Spleen (tissue), 11 donors: Measurements from ENCODE around the gene KCNE1. TPM values are rescaled to one million over a fixed set of nuclear protein-coding genes. Genes with fewer than 3 reads are reported as not detected.

Experiments
- DNase-seq: peaks from one replicate; pipeline ENCODE4 v3.0.0-alpha.2; 2020
- H3K27ac ChIP-seq, 8 donors: fragments of 200-600 bp; sonication (generic) in 7 of 8; 1 replicate in 4 of 8; 2 replicates in 4 of 8; pipeline versions ENCODE4 v1.5.0 to v1.8.0; 2016 to 2021; ENCODE audit warnings: inconsistent platforms in 4 of 8, mild to moderate bottlenecking in 4 of 8, moderate library complexity in 1 of 8
- H3K27me3 ChIP-seq, 7 donors: fragments of 200-600 bp; sonication (generic) in 6 of 7; replicated peaks in 1 of 7; 1 replicate in 4 of 7; 2 replicates in 3 of 7; pipeline versions ENCODE4 v1.5.0 to v1.8.0; 2016 to 2021; ENCODE audit warnings: inconsistent platforms in 3 of 7, mild to moderate bottlenecking in 1 of 7
- H3K36me3 ChIP-seq, 6 donors: fragments of 200-600 bp; sonication (generic) in 5 of 6; 1 replicate in 4 of 6; 2 replicates in 2 of 6; pipeline versions ENCODE4 v1.5.0 to v1.8.0; 2016 to 2021; ENCODE audit warnings: inconsistent platforms in 2 of 6
- H3K4me1 ChIP-seq, 6 donors: fragments of 200-600 bp; sonication (generic) in 5 of 6; 1 replicate in 3 of 6; 2 replicates in 3 of 6; pipeline versions ENCODE4 v1.5.0 to v1.8.0; 2016 to 2021; ENCODE audit warnings: inconsistent platforms in 3 of 6
- H3K4me3 ChIP-seq, 8 donors: fragments of 200-600 bp; sonication (generic) in 7 of 8; 1 replicate in 4 of 8; 2 replicates in 4 of 8; pipeline versions ENCODE4 v1.5.0 to v1.8.0; 2016 to 2021; ENCODE audit warnings: inconsistent platforms in 4 of 8, mild to moderate bottlenecking in 4 of 8, moderate library complexity in 2 of 8
- H3K9me3 ChIP-seq, 8 donors: fragments of 200-600 bp; sonication (generic) in 7 of 8; 1 replicate in 4 of 8; 2 replicates in 4 of 8; pipeline versions ENCODE4 v1.5.0 to v1.8.0; 2016 to 2021; ENCODE audit warnings: inconsistent platforms in 4 of 8
- POLR2A ChIP-seq, 3 donors: fragments of 450-650 bp; IDR thresholded peaks; one replicate each; pipeline ENCODE4 v1.5.1; 2017; ENCODE audit warnings: antibody characterized with exemption in 3 of 3, mild to moderate bottlenecking in 1 of 3
- POLR2AphosphoS5 ChIP-seq, 3 donors: sonication (generic); formaldehyde crosslinking; IDR thresholded peaks; one replicate each; pipeline ENCODE4 v1.5.1; 2017; ENCODE audit warnings: antibody characterized with exemption in 3 of 3
- WGBS, 5 donors: extraction: QIAGEN DNeasy Blood & Tissue Kit in 3 of 5; methylation state at CpG; one replicate each; pipeline versions ENCODE4 v1.1.5 to v1.1.7; 2013 to 2018; 5-methylcytosine and 5-hydroxymethylcytosine counted together
- intact Hi-C: fragments of 100-400 bp; cut with DNase I; formaldehyde crosslinking; loops from one replicate; pipeline ENCODE4 v1.15.0; 2023; ENCODE audit warnings: low total_unique reads
- polyA plus RNA-seq, 3 donors: library from polyadenylated mRNA; stranded (reverse); fragments of 200-250 nt; gene quantifications; one replicate each; pipeline ENCODE4 v1.2.1, GENCODE V29; 2013
- total RNA-seq, 7 donors: library from RNA; depleted of rRNA in 3 of 7; stranded (reverse); fragments of >200 nt in 3 of 7; fragmentation: NEBNext Ultra II Directional in 4 of 7; extraction: Animal tissue kit (Norgen Biotek cat#: 25700) in 4 of 7; gene quantifications; one replicate each; pipeline versions ENCODE4 v1.1.0 to v1.2.1, GENCODE V29; 2016 to 2021
- TF ChIP-seq, protein P1 (sequence below), 11 experiments: fragments of 200-600 bp in 7 of 11; fragments of 450-650 bp in 4 of 11; sonication (generic) in 4 of 11; IDR thresholded peaks in 8 of 11; conservative IDR thresholded peaks in 3 of 11; 1 replicate in 7 of 11; 2 replicates in 4 of 11; pipeline versions ENCODE4 v1.4.0 to v1.8.0; 2016 to 2021; ENCODE audit warnings: antibody characterized with exemption in 11 of 11, inconsistent platforms in 4 of 11, mild to moderate bottlenecking in 1 of 11
- donor health status: healthy with polysubstance abuse.
- donor health status: DM: no; HTN: no; CAD: no; lungs with moderate emphysema.
- donor health status: DM: no; HTN: no; CAD: no.
- donor health status: Bipolar disorder and iron deficiency.
- donor health status: healthy.
- donor health status: DM: no; HTN: no; CAD: no.
- donor health status: DM: yes; HTN: yes; CAD: no.

The KCNE1 gene
- total and polyA plus RNA-seq, 10 donors = 0.30 to 50.2 (median 8.1) TPM

DNA sequence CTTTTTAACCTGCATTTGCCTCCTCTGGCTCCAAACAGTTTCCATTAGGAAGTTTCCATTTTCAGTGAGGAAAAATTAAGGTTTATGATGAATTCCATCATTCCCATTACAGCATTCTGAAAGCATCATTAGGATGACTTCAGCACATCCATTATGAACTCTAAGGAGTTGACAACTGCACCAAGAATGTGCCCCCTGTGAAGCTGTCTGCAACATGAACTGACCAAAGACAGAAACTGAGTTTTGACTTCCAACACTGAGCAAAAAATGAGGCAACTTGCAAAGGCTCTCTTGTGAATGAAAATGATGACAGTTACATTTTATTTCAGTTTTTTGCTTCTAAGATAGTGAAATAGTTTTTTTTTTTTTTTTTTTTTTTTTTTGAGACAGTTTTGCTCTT lies 18.3 kb upstream of the KCNE1 start:
- Histone ChIP-seq H3K27ac (no peak overlapping the region), H3K36me3 (no peaks in the 10 kb centered on the region), H3K9me3 (peaks cover 0 to 6% (median 0%) of the 10 kb centered on the region in 8 donors), H3K27me3 (no peaks in the 10 kb centered on the region), H3K4me1 (peaks cover 6 to 43% (median 26%) of the 10 kb centered on the region in 6 donors), H3K4me3 (no peak overlapping the region)
- DNase-seq = no peak
- intact Hi-C loops = no loop called here
- TF ChIP-seq POLR2A (IDR thresholded peaks at IDR 0.05) (no peak), POLR2AphosphoS5 (IDR thresholded peaks at IDR 0.05) (no peak)
- TF ChIP-seq, protein P1, sequence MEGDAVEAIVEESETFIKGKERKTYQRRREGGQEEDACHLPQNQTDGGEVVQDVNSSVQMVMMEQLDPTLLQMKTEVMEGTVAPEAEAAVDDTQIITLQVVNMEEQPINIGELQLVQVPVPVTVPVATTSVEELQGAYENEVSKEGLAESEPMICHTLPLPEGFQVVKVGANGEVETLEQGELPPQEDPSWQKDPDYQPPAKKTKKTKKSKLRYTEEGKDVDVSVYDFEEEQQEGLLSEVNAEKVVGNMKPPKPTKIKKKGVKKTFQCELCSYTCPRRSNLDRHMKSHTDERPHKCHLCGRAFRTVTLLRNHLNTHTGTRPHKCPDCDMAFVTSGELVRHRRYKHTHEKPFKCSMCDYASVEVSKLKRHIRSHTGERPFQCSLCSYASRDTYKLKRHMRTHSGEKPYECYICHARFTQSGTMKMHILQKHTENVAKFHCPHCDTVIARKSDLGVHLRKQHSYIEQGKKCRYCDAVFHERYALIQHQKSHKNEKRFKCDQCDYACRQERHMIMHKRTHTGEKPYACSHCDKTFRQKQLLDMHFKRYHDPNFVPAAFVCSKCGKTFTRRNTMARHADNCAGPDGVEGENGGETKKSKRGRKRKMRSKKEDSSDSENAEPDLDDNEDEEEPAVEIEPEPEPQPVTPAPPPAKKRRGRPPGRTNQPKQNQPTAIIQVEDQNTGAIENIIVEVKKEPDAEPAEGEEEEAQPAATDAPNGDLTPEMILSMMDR (IDR thresholded peaks at IDR 0.05 in 8 of 11, conservative IDR thresholded peaks at IDR 0.05 in 3 of 11) = no peak

DNA sequence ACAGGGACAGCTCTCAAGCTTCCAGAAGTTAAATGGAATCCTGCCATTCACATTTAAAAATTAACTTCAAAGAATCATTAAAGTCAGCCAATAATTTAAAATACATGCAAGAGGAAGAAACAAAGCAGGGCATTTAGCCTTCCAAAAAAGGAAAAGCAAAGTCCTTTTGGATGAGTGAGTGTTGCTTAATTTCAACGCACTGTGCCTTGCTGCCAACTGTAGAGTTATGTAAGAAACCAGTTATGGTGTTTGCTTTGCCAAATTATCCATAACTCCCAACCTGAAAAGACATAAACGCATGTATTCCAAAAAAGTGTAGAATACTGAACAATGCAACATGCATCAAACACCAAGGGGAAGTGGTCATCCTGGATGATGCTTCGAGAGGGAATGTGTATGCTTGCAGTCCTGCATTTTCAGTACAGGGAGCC lies 16.1 kb upstream of the KCNE1 start:
- H3K4me1 ChIP-seq = peaks cover 3 to 41% (median 26%) of the 10 kb centered on the region in 6 donors
- DNase-seq = no peak
- peak overlapping the region in 1 of 8 donors; percentile 85 for H3K27ac ChIP-seq
- peaks cover 0 to 6% (median 0%) of the 10 kb centered on the region in 8 donors for H3K9me3 ChIP-seq
- intact Hi-C loops = no loop called here
- H3K4me3 ChIP-seq = no peak overlapping the region
- 69 to 90% (median 81%) methylated on average over 3 of the region's 3 CpGs for WGBS, 5 donors
- H3K36me3 ChIP-seq = peaks cover 0 to 3% (median under 1%) of the 10 kb centered on the region in 6 donors
- TF ChIP-seq, protein P1 (IDR thresholded peaks at IDR 0.05 in 8 of 11, conservative IDR thresholded peaks at IDR 0.05 in 3 of 11) = no peak
- TF ChIP-seq POLR2A (IDR thresholded peaks at IDR 0.05) = no peak
- no peak for TF ChIP-seq POLR2AphosphoS5 (IDR thresholded peaks at IDR 0.05)
- no peaks in the 10 kb centered on the region for H3K27me3 ChIP-seq

DNA sequence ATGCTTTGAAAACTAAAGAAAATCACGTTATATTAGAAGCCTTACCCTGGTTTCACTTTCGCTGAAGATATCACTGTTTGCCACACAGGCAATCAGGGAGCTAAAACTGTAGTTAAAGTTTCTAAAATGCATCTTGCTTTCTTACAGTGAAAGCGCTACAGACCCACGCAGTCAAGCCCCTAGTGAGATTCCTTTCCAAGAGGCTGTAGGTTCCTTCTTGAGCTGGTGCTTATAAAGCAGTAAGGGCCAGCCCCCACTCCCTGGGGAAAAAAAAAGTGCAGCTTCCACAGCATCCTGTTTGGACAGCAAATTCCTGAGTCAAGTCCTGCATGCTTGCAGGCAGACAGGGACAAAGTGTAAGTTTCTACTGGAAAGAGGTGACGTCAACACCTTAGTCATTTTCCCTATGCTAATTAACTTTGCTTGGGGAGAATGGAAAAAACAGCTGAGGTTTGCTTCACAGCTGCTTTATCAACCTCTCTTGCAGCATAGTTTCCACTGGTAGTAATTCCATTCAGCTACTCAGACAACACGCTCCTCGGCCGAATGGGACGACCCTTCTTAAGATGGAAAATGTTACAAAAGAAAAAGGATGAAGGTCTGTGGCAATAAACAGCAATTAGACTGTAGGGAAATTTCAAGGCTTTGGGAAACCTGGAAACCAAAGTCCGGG lies 14.7 kb upstream of the KCNE1 start:
- DNase-seq = no peak
- H3K36me3 ChIP-seq = peaks cover 0 to 15% (median 2%) of the 10 kb centered on the region in 6 donors
- H3K4me1 ChIP-seq = peaks cover 5 to 55% (median 32%) of the 10 kb centered on the region in 6 donors
- peak overlapping the region; percentile 55 to 88 (median 82) for H3K27ac ChIP-seq
- intact Hi-C loops = no loop called here
- TF ChIP-seq, protein P1 (IDR thresholded peaks at IDR 0.05 in 8 of 11, conservative IDR thresholded peaks at IDR 0.05 in 3 of 11) = peak in 1 of 11 experiments; percentile 8
- TF ChIP-seq POLR2AphosphoS5 (IDR thresholded peaks at IDR 0.05) = peak in 1 of 3 donors; percentile 83
- TF ChIP-seq POLR2A (IDR thresholded peaks at IDR 0.05) = no peak
- no peaks in the 10 kb centered on the region for H3K27me3 ChIP-seq
- peaks cover 0 to 6% (median 0%) of the 10 kb centered on the region in 8 donors for H3K9me3 ChIP-seq
- WGBS, 5 donors = 14 to 42% (median 30%) methylated on average over 10 of the region's 10 CpGs
- H3K4me3 ChIP-seq = peak overlapping the region in 7 of 8 donors; percentile 3 to 61 (median 26)

DNA sequence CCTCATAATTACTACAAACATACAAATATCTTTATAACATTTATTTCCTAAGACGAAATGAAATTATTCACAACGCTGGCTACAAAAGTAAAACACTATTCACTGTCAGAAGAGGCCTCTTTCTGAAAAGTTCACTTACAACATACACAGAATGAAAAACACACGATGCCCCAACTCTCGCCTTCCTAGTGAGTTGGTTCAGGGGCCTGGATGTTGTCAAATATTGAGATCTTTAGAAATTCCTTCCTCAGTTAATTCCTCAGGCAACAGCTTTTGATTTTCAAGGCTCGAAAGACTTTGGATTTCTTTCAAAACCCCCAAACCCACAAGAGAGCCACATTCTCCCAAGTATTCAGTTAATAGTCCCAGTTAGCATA lies 14.2 kb upstream of the KCNE1 start:
- no peak for TF ChIP-seq POLR2AphosphoS5 (IDR thresholded peaks at IDR 0.05)
- TF ChIP-seq, protein P1 (IDR thresholded peaks at IDR 0.05 in 8 of 11, conservative IDR thresholded peaks at IDR 0.05 in 3 of 11) = no peak
- H3K27me3 ChIP-seq = no peaks in the 10 kb centered on the region
- 47 to 63% (median 53%) methylated on average over 5 of the region's 5 CpGs for WGBS, 5 donors
- intact Hi-C loops = no loop called here
- peak overlapping the region in 7 of 8 donors; percentile 3 to 61 (median 26) for H3K4me3 ChIP-seq
- no peak for DNase-seq
- H3K27ac ChIP-seq = peak overlapping the region; percentile 55 to 88 (median 82)
- H3K36me3 ChIP-seq = peaks cover 0 to 21% (median 4%) of the 10 kb centered on the region in 6 donors
- H3K4me1 ChIP-seq = peaks cover 5 to 60% (median 35%) of the 10 kb centered on the region in 6 donors
- H3K9me3 ChIP-seq = peaks cover 0 to 6% (median 0%) of the 10 kb centered on the region in 8 donors
